Fibroblast of skin of left biceps (primary cell): ENCODE measurements around the gene GMPPB.

Experiments
- DNase-seq, 2 experiments: peaks; one replicate each; pipeline ENCODE4 v3.0.0-alpha.2; 2013; ENCODE audit warnings: low read depth in 2 of 2

Gene GMPPB

DNA sequence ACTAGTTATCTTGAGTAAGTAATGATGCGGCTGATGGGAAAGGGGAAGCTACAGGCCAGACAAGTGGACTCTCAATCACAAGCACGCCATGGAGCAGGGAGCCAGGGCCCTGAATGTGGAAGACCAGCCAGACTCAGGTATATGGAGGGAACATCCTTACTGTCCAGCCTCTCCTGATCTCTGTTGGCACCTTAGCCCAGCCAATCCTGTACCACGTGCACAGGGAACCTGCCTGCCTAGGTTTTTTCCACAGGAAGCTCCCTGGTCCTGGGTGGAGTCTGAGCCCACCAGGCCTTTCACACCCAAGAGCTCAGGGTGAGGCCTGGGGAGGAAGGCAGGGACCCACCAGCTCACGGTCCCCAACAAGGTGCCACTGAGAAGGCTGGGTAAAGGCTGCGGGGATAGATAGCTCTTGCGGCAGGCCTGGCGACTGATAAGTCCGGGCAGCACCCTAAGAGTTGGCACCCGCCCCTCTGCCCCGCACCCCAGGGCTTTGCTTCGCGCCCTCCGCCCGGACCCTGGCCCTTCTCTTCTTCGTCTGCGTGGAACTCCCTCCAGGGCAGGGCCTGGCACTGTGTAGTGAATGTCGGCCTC, 50.5 kb downstream of the GMPPB start:
- no peak for DNase-seq

DNA sequence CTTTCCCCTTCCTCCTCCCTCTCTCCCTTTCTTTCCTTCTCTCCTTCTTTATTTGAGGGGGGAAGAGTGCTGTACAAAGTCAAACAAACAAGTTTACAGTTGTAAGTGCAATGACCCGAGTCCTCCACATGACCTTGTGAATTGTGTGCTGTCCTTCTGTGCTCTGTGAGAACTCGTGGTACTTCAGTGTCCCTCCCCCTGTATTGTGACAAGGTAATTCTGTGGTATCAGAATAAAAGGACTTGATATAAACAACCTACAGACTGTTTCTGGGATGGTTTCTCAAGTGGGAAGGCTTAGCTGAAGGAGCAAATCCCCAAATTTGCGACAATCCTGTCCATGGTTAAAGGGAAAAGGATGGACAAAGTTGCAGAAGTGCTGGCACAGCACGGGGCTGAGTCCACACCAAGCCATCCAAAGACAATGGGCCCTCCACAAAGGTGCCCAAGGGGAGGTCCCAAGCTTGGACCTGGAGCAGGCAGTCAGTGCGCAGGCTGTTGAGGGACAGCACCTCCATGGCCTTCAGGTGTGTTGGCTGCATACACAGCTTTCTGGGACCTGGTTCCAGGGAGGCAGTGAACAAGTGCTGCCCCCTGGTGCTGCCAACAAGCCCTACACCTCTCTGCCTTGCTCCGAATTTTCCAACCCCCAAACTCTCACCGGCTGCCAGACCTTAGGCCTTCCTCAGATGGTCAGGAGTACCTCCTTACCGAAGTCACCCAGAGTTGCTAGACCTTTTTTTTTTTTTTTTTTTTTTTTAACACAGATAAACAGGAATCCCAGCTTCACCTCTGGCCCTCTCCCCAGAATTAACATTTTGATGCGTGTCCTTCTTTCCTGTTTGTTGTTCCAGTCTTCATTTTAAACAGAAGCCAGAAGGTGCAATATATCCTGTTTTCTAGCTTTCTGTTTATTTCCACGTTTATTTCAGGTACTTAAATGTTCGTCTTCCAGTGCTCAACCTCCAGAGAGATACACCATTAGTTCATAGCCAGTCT, 52.2 kb downstream of the GMPPB start:
- no peak for DNase-seq

DNA sequence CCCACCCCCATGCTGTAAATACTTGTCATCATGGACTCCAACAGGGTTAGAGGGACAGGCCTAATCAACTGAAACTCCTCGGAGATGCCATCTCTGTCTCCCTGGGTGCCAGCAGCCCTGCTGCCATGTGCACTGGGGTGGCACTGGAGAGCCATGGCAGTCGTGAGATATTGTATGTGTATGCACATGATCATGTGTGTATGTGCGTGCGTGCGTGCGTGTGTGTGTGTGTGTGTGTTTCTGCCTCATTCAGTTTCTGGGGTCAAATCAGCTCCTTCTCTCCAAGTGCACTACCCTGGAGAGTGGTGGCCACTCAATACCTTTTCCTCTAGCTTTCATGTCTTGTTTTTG, 52.8 kb downstream of the GMPPB start:
- no peak for DNase-seq
